Endometrial microvascular endothelial cells (primary cell): Measurements from ENCODE around the gene RBM45. TPM values are rescaled to one million over a fixed set of nuclear protein-coding genes. Genes with fewer than 3 reads are reported as not detected.

Experiments used
- in situ Hi-C: cut with HindIII; loops from 2 replicates; pipeline ENCODE4 v1.10.0; 2017; ENCODE audit warnings: low sequenced_read_pairs, low pct_unique_long_range_greater_than_20kb; ENCODE audit errors: inconsistent ontology term
- total RNA-seq: library from RNA; depleted of rRNA; stranded (reverse); fragments of >200 nt; gene quantifications from one replicate; pipeline ENCODE4 v1.2.3, GENCODE V29; 2015; ENCODE audit errors: inconsistent ontology term

RBM45 gene
- total RNA-seq, 1 donor from 2014 or later, result 23.3 TPM

- in situ Hi-C loops, result no loop called here
Observed at GRCh38 chr2:178101321-178102079, 10.7 kb upstream of the RBM45 start.

DNA sequence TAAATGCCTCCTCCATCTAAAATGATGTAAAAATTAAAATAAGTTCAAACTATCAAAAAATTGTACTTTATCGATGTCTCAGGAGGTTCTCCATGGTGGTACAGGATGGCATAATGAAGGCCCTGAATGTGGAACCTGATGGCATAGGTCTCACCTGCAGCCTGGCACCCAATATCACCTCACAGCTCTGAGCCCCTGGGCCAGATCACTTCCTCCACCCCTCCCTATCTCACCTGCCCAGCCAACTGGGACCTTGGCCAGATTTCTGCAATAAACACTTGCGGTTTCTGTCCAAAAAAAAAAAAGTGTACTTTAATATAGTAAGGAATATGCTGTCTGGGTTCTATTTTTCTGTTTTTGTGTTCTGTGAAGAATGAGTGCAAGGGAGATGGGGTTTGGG, 6.7 kb upstream of the RBM45 start:
- in situ Hi-C loops, result no loop called here

GRCh38 chr2:178106053-178106452, 6.2 kb upstream of the RBM45 start:
- in situ Hi-C loops, result no loop called here

DNA sequence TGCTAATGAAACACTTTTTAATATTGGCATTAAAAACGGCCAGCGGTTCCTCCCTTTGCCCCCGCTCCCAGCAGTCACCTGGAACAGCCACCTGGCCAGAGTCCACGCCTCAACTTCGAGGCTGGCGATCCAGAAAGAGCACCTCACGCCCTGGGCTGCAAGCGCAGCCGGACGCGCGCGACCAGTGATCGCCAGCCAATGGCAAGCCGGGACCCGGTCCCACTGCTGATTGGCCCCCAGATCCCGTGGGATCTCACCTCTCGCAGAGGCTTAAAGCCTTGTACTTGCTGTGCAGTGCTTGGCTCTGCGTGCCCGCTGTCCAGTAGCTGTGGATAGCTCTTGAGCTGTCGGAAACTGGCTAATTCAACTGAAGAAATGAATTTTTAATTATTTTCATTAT, 4.1 kb upstream of the RBM45 start:
- in situ Hi-C loops, result no loop called here

- in situ Hi-C loops, result no loop called here
Observed at GRCh38 chr2:178109813-178110212, 2.4 kb upstream of the RBM45 start.

- in situ Hi-C loops, result no loop called here
Observed at GRCh38 chr2:178110681-178111080, 1.6 kb upstream of the RBM45 start.

- in situ Hi-C loops, result no loop called here
Observed at GRCh38 chr2:178111743-178112142, 494 bp upstream of the RBM45 start.

DNA sequence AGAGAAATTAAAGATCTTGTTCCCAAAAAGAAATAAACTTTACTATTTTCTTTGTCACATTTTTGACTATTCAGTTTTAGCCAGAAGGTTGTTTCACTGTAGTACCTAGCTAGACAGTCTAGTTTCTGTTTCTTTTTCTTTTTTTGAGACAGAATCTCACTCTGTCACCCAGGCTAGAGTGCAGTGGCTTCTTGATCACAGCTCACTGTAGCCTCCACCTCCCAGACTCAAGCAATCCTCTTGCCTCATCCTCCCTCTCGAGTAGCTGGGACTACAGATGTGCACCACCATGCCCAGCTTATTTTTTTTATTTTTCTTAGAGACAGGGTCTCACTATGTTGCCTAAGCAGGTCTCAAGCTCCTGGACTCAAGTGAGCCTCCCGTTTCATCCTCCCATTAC, 2.2 kb downstream of the RBM45 start:
- in situ Hi-C loops, result no loop called here

- in situ Hi-C loops, result no loop called here
Observed at GRCh38 chr2:178115271-178115670, 3.0 kb downstream of the RBM45 start.

DNA sequence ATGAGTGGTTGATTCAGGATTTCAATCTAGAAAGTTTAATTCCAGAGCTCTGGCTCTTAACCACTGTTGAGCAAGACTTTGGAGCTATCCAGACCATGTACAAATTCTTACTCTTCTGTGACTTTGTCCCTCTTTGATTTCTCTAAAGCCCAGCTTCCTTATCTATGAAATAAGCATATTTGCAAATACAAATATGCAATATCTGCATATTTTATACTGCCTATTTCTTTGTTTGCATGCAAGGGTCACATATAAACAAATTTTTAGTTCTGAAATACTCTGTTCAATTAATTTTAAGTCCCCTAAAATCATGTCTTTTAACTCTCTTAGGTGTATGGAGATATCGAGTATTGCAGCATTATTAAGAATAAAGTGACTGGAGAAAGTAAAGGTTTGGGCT, 5.5 kb downstream of the RBM45 start:
- in situ Hi-C loops, result no loop called here

DNA sequence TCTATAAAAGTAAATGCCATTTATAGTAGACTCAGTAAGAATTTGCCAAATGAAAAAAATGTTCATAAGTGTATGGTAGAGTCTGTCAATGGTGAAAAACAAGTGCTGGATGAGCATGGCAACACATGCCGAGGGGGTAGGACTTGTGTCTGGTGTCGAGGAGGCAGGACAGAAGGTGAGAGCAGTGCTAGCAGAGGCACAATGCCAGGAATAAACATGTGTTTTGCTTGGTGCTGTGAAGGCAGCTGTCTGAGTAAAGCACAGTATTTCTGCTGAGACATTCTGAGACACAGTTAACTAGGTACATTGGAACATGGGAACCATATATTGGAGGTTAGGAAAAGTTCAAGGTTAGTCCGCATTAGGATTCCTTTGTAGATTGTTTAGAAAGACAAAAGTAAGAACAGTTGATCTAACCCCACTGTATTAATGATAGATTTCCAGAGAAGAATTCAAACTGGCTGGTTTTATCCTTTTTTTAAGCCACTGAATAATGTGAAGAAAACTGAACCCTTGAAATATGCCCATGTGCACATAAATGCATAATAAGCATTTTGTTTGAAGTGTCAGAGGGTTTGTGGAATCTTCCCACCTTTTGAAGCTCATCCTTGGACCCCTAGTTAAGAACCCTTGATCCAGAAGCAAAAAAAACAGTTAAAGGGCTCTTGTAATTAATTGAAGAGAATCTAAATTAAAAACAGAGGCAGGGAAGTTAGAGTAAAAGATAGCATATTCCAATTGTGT, 7.1 kb downstream of the RBM45 start:
- in situ Hi-C loops, result no loop called here

DNA sequence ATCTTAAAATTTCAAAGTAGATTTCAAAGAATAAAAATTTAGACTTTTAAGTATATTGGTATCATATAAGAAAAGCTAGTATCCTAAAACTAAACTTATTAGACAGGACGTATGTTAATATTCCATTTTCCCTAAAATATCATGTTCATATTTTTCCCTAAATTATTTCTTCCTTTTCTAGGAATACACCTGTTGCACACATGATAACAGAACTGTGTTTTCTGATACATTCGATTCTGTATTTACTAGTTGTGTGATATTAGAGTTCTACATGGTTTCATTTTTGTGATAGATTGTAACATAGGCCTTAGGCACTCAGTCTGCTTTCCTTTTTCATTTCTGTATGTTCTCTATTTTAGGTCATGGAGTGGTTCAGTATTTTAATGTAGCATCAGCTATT, 10.9 kb downstream of the RBM45 start:
- in situ Hi-C loops, result no loop called here

GRCh38 chr2:178125125-178125524, 12.9 kb downstream of the RBM45 start:
- in situ Hi-C loops, result loop anchor here (25.0 kb wide), 2 partner anchors 137 to 287 kb away; no protein-coding TSS in a partner anchor

DNA sequence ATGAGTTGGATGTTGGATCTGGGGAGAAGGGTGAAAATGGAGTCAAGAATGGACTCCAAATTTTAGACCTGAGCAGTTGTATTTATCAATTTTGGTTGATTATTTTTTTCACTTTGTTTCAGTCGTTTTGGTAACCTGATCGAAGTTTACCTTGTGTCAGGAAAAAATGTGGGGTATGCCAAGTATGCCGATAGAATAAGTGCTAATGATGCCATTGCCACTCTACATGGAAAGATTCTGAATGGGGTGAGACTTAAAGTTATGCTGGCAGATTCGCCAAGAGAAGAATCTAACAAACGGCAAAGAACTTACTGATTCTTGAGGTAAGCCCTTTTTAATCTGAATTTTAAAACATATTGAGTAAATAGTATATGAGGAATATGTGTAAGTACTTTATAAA, 13.6 kb downstream of the RBM45 start:
- in situ Hi-C loops, result loop anchor here (25.0 kb wide), 2 partner anchors 136 to 286 kb away; no protein-coding TSS in a partner anchor

DNA sequence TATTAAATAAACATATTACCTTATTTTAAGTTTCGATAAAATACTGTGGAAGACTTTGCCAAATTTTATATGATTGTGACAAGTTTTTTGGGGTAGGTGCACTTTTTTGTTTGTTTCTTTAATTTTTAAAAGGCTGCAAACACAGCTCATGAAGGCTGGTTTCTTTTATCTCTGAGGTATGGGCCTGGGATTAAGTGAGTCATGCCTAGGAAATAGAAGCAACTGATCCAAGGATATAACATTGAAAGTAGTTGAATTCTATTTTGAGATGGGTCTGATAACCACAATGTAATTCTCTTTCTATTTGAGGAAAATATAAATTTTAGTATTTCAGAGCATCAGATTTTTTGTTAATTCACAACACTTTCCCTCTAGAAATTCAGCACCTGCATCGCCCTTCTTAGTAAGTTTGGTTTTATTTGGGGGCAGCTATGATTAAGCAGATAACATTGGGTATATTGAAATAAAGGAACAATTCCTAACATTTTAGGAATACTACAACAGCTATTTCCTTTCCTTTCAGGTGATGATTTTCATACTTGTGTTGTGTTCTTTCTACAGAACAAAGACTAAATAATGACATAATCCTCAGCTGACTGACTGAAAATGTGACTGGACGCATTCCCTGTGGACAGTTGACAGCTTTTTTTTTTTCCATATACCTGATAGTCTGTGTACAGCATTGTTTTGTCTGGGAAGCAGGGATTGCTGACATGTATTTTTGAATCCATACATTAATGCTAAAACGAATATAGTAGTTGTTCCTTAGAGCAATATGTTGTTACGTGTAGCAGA, 16.8 kb downstream of the RBM45 start:
- in situ Hi-C loops, result loop anchor here (25.0 kb wide), 2 partner anchors 133 to 283 kb away; no protein-coding TSS in a partner anchor

- in situ Hi-C loops, result loop anchor here (25.0 kb wide), 2 partner anchors 126 to 276 kb away; no protein-coding TSS in a partner anchor
Observed at GRCh38 chr2:178136321-178137025, 24.2 kb downstream of the RBM45 start.

GRCh38 chr2:178142274-178143065, 30.2 kb downstream of the RBM45 start:
- in situ Hi-C loops, result loop anchor here (25.0 kb wide), 2 partner anchors 120 to 270 kb away; no protein-coding TSS in a partner anchor

DNA sequence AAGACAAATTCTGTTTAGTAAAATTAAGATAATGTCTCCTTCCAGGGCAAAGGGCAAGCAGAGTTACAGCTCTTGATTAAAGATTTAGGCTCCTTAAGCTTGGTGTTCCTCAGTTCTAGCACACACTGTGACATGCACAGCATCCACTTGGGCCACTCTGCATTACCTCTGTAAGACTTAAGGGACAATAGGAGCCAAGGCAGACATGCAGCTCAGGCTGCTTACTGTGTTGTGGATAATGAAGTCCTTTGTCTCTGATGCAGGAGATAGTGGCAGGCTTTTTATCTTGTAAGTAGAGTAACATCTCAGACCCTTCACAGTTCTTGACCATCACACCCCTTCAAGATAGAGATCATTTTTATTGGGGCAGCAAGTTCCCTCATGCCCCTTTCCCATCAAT, 31.2 kb downstream of the RBM45 start:
- in situ Hi-C loops, result loop anchor here (25.0 kb wide), 2 partner anchors 119 to 269 kb away; no protein-coding TSS in a partner anchor
